Suprapubic skin (tissue), 4 donors: ENCODE results near the gene SF3A2. TPM values are rescaled to one million over a fixed set of nuclear protein-coding genes. Genes with fewer than 3 reads are reported as not detected.

Experiments
- DNase-seq, 2 donors: peaks; one replicate each; pipeline ENCODE4 v3.0.0-alpha.2; 2019; ENCODE audit warnings: low spot score in 2 of 2
- H3K27ac ChIP-seq: fragments of 200-600 bp; sonication (generic); one replicate; pipeline ENCODE4 v1.5.1; 2019
- H3K27me3 ChIP-seq: fragments of 200-600 bp; sonication (generic); one replicate; pipeline ENCODE4 v1.5.1; 2019
- H3K36me3 ChIP-seq: fragments of 200-600 bp; sonication (generic); one replicate; pipeline ENCODE4 v1.5.1; 2019
- H3K4me1 ChIP-seq: fragments of 200-600 bp; sonication (generic); one replicate; pipeline ENCODE4 v1.5.1; 2019
- H3K4me3 ChIP-seq: fragments of 200-600 bp; sonication (generic); one replicate; pipeline ENCODE4 v1.5.1; 2019; ENCODE audit warnings: mild to moderate bottlenecking
- H3K9me3 ChIP-seq: fragments of 200-600 bp; sonication (generic); one replicate; pipeline ENCODE4 v1.5.1; 2019
- EP300 ChIP-seq: sonication (generic); formaldehyde crosslinking; IDR thresholded peaks from one replicate; pipeline ENCODE4 v1.6.1; 2017; ENCODE audit warnings: antibody characterized with exemption
- POLR2A ChIP-seq, 2 donors: fragments of 450-650 bp; IDR thresholded peaks; one replicate each; pipeline ENCODE4 v1.6.1; 2017; ENCODE audit warnings: antibody characterized with exemption in 2 of 2, mild to moderate bottlenecking in 2 of 2, moderate library complexity in 2 of 2
- POLR2AphosphoS5 ChIP-seq, 3 donors: sonication (generic); formaldehyde crosslinking; IDR thresholded peaks; one replicate each; pipeline ENCODE4 v1.6.1; 2017; ENCODE audit warnings: antibody characterized with exemption in 3 of 3
- WGBS: methylation state at CpG from one replicate; pipeline ENCODE4 v1.1.5; 2018; 5-methylcytosine and 5-hydroxymethylcytosine counted together
- total RNA-seq, 4 donors: library from RNA; depleted of rRNA; stranded (reverse); fragments of >200 nt; gene quantifications; one replicate each; pipeline ENCODE4 v1.1.0, GENCODE V29; 2016
- TF ChIP-seq, protein P1 (sequence below), 2 donors: fragments of 200-600 bp in 1 of 2; fragments of 450-650 bp in 1 of 2; sonication (generic) in 1 of 2; IDR thresholded peaks; one replicate each; pipeline ENCODE4 v1.5.1; 2016 to 2019; ENCODE audit warnings: antibody characterized with exemption in 2 of 2, mild to moderate bottlenecking in 1 of 2, moderate library complexity in 1 of 2

SF3A2 gene
- total RNA-seq, 4 donors from 2014 or later = 48.0 to 103 (median 64.8) TPM

DNA sequence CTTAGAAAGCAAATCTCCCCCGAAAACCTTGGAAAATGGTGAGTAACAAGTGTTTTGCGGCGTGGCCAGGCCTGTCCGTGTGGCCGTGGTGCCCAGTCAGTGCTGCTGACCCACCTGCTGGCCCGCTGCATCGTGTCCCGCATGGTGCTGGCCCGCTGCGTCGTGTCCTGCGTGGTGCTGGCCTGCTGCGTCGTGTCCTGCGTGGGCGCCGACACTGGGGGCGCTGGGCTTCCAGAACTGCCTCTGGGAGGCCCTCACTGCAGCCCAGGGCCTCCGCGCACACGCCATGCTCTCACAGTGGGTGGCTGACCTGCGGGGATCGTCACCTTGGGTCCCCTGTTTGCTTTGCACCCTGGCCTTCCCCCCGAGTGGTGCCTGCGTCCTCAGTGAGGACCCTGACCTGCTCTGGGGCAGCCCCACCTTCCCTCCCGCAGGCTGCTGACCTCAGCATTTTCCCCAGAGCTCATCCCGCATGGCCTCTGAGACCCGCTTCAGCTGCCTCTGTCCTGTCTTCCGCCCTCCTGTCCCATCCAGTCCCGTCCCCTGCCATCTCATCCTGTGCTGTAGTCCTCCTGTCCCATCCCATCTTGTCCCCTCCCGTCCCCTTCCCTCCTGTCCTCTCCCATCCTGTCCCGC lies 11.1 kb upstream of the SF3A2 start:
- no peak overlapping the region for H3K27ac ChIP-seq
- DNase-seq = no peak
- TF ChIP-seq POLR2AphosphoS5 (IDR thresholded peaks at IDR 0.05) (no peak), POLR2A (IDR thresholded peaks at IDR 0.05) (no peak), EP300 (no peak)
- TF ChIP-seq, protein P1, sequence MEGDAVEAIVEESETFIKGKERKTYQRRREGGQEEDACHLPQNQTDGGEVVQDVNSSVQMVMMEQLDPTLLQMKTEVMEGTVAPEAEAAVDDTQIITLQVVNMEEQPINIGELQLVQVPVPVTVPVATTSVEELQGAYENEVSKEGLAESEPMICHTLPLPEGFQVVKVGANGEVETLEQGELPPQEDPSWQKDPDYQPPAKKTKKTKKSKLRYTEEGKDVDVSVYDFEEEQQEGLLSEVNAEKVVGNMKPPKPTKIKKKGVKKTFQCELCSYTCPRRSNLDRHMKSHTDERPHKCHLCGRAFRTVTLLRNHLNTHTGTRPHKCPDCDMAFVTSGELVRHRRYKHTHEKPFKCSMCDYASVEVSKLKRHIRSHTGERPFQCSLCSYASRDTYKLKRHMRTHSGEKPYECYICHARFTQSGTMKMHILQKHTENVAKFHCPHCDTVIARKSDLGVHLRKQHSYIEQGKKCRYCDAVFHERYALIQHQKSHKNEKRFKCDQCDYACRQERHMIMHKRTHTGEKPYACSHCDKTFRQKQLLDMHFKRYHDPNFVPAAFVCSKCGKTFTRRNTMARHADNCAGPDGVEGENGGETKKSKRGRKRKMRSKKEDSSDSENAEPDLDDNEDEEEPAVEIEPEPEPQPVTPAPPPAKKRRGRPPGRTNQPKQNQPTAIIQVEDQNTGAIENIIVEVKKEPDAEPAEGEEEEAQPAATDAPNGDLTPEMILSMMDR (IDR thresholded peaks at IDR 0.05) = no peak
- H3K4me3 ChIP-seq = no peak overlapping the region
- 94% methylated on average over 27 of the region's 32 CpGs for WGBS
- H3K4me1 ChIP-seq = peaks cover 32% of the 10 kb centered on the region
- H3K27me3 ChIP-seq = no peaks in the 10 kb centered on the region
- no peaks in the 10 kb centered on the region for H3K9me3 ChIP-seq
- H3K36me3 ChIP-seq = peaks cover 93% of the 10 kb centered on the region

DNA sequence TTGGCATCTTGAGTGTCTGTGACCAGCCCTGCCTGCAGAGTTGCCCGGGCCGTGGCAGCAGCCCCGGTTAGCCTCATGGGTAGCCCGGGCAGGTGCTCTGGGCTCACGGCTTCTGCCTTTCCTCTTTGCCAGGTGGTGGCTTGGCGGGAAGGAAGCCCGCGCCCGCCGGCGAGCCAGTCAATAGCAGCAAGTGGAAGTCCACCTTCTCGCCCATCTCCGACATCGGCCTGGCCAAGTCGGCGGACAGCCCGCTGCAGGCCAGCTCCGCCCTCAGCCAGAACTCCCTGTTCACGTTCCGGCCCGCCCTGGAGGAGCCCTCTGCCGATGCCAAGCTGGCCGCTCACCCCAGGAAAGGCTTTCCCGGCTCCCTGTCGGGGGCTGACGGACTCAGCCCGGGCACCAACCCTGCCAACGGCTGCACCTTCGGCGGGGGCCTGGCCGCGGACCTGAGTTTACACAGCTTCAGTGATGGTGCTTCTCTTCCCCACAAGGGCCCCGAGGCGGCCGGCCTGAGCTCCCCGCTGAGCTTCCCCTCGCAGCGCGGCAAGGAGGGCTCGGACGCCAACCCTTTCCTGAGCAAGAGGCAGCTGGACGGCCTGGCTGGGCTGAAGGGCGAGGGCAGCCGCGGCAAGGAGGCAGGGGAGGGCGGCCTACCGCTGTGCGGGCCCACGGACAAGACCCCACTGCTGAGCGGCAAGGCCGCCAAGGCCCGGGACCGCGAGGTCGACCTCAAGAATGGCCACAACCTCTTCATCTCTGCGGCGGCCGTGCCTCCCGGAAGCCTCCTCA lies 10.4 kb upstream of the SF3A2 start:
- Histone ChIP-seq H3K4me1 (peaks cover 37% of the 10 kb centered on the region), H3K9me3 (no peaks in the 10 kb centered on the region), H3K36me3 (peaks cover 90% of the 10 kb centered on the region), H3K27ac (no peak overlapping the region), H3K27me3 (no peaks in the 10 kb centered on the region), H3K4me3 (no peak overlapping the region)
- whole genome bisulfite sequencing = 93% methylated on average over 21 of the region's 59 CpGs
- DNase-seq = no peak
- TF ChIP-seq, protein P1 (IDR thresholded peaks at IDR 0.05) = no peak
- TF ChIP-seq POLR2AphosphoS5 (IDR thresholded peaks at IDR 0.05) (no peak), EP300 (no peak), POLR2A (IDR thresholded peaks at IDR 0.05) (no peak)

DNA sequence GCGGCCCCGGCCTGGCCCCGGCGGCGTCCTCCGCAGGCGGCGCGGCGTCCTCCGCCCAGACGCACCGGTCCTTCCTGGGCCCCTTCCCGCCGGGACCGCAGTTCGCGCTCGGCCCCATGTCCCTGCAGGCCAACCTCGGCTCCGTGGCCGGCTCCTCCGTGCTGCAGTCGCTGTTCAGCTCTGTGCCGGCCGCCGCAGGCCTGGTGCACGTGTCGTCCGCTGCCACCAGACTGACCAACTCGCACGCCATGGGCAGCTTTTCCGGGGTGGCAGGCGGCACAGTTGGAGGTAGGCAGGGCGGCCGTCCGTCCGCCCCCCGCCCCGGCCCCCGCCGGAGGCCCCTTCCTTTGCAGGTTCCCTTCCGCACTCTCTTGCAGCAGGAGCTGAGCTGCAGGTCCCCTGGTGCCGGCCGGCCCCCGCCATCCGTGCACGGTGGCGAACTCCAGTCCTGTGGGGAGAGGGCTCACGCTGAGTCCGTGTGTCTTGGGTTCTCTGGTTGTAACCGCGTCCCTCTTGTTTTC lies 9.7 kb upstream of the SF3A2 start:
- Histone ChIP-seq H3K27ac (peak overlapping the region; percentile 9), H3K4me3 (no peak overlapping the region), H3K9me3 (no peaks in the 10 kb centered on the region), H3K36me3 (peaks cover 83% of the 10 kb centered on the region), H3K27me3 (no peaks in the 10 kb centered on the region), H3K4me1 (peaks cover 41% of the 10 kb centered on the region)
- WGBS = 93% methylated on average over 29 of the region's 53 CpGs
- no peak for DNase-seq
- TF ChIP-seq POLR2AphosphoS5 (IDR thresholded peaks at IDR 0.05) (no peak), EP300 (no peak), POLR2A (IDR thresholded peaks at IDR 0.05) (no peak)
- TF ChIP-seq, protein P1 (IDR thresholded peaks at IDR 0.05) = no peak

DNA sequence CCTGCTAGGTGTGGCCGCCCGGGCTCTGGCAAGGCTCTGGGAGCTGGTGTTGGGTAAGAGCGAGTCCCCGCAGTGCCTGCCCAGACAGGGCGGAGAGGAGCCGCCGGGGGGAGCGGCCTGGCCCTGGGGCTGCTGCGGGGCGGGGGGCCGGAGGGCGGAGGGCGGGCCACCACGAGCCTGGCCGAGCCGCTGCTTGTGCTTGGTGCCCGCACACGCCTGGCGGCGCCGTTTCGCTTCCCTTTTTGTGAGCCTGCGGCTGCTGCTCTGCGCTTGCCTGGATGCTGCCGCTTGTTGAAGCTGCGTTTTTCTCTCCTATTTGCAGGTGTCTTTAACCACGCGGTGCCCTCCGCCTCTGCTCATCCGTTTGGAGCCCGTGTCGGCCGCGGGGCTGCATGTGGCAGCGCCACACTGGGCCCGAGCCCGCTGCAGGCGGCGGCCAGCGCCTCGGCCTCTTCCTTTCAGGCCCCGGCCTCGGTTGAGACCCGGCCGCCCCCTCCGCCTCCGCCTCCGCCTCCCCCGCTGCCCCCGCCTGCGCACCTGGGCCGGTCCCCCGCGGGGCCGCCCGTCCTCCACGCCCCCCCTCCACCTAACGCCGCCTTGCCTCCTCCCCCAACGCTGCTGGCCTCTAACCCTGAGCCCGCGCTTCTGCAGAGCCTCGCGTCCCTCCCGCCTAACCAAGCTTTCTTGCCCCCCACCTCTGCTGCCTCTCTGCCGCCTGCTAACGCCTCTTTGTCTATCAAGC lies 9.0 kb upstream of the SF3A2 start:
- no peak for DNase-seq
- peaks cover 44% of the 10 kb centered on the region for H3K4me1 ChIP-seq
- no peak overlapping the region for H3K4me3 ChIP-seq
- H3K9me3 ChIP-seq = no peaks in the 10 kb centered on the region
- TF ChIP-seq POLR2AphosphoS5 (IDR thresholded peaks at IDR 0.05) = no peak
- TF ChIP-seq POLR2A (IDR thresholded peaks at IDR 0.05) = no peak
- TF ChIP-seq, protein P1 (IDR thresholded peaks at IDR 0.05) = no peak
- no peak for TF ChIP-seq EP300
- H3K27ac ChIP-seq = peak overlapping the region; percentile 52
- H3K36me3 ChIP-seq = peaks cover 81% of the 10 kb centered on the region
- 67% methylated on average over 31 of the region's 67 CpGs for WGBS
- no peaks in the 10 kb centered on the region for H3K27me3 ChIP-seq
